HUES64 (cell line): ENCODE data around the gene OR4K1. TPM values are rescaled to one million over a fixed set of nuclear protein-coding genes. Genes with fewer than 3 reads are reported as not detected.

Experiments used
- H3K27ac ChIP-seq: 2 replicates; pipeline ENCODE4 v1.7.0; 2013; ENCODE audit warnings: low read depth, low read length, inconsistent platforms
- H3K27me3 ChIP-seq: 2 replicates; pipeline ENCODE4 v1.6.1; 2013; ENCODE audit warnings: mild to moderate bottlenecking, low read length; ENCODE audit not compliant: insufficient read depth
- H3K36me3 ChIP-seq: 2 replicates; pipeline ENCODE4 v1.6.1; 2013; ENCODE audit warnings: mild to moderate bottlenecking, low read length; ENCODE audit not compliant: insufficient read depth
- H3K4me1 ChIP-seq: 2 replicates; pipeline ENCODE4 v1.6.1; 2013; ENCODE audit warnings: mild to moderate bottlenecking, low read length, moderate library complexity; ENCODE audit not compliant: insufficient read depth
- H3K4me3 ChIP-seq: 2 replicates; pipeline ENCODE4 v1.5.1; 2013; ENCODE audit warnings: mild to moderate bottlenecking, low read length, moderate library complexity
- H3K9ac ChIP-seq: 2 replicates; pipeline ENCODE4 v1.6.1; 2013; ENCODE audit warnings: mild to moderate bottlenecking, low read depth, low read length
- H3K9me3 ChIP-seq: 2 replicates; pipeline ENCODE4 v1.6.1; 2013; ENCODE audit warnings: low read depth, low read length; ENCODE audit not compliant: insufficient read depth
- WGBS: fragments of 150-250, 120-280 bp; methylation state at CpG from one replicate; pipeline ENCODE4 v1.1.7; 2013; ENCODE audit warnings: missing lambda C conversion rate; 5-methylcytosine and 5-hydroxymethylcytosine counted together
- polyA plus RNA-seq, 2 experiments: library from polyadenylated mRNA; stranded (reverse); fragments of 50-300 nt; gene quantifications; one replicate each; pipeline ENCODE4 v1.2.3, GENCODE V29; 2013

The OR4K1 gene, protein sequence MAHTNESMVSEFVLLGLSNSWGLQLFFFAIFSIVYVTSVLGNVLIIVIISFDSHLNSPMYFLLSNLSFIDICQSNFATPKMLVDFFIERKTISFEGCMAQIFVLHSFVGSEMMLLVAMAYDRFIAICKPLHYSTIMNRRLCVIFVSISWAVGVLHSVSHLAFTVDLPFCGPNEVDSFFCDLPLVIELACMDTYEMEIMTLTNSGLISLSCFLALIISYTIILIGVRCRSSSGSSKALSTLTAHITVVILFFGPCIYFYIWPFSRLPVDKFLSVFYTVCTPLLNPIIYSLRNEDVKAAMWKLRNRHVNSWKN
- not detected for polyA plus RNA-seq (2013, experiment 1 of 2)
- polyA plus RNA-seq (2013, experiment 2 of 2), result not detected

DNA sequence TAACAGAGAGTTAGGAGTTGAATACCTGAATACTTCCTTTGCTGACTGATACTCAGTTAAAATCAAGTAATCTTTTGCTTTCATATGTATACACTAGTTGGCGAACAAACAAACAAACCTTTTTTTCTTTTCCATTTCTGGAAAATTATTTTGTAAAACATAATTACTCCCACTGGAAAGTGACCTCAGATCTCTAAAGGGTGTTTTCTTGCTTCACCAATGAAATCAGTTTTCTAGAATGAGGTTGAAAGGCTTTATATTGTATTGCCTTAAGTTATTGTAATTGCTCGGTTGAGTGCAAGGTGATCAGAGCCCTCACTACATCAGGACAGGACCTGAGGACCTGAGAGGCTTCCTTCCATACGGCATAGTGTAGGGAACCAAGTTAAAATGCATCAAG is at the start of gene OR4K1:
OR4K1 (plus strand) TSS at position 301 of the 400 bp plus-strand sequence. CDS start 4,750 bp downstream, outside the sequence.
- Histone ChIP-seq H3K9ac (no peak within 1 kb of the TSS), H3K27ac (no peak within 1 kb of the TSS), H3K4me3 (no peak within 1 kb of the TSS), H3K4me1 (no peaks in the 10 kb centered on the region), H3K9me3 (peaks cover 97% of the 10 kb centered on the region), H3K36me3 (no peaks in the 10 kb centered on the region), H3K27me3 (no peaks in the 10 kb centered on the region)
- WGBS, result 81% methylated on average over 2 of the region's 3 CpGs

DNA sequence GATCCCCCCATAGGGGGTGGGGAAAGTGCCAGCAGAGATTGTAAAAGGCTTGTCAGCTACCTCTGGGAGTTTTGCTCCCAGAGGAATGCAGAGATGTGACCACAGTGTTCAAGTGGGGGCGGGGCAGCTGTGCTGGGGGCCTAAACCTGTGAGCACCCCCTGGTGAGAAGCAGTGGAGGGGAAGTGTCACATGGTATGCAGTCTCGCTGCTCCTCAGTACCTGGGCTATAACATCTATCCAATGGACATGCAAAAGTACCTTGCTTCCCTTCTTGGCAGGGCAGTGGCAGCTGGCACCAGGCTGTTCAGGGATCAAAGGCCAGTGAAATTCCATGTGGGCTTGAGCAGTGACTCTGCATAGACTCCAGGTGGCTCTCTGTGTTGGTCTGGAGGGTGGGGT is 35.4 kb upstream of the OR4K1 start:
- Histone ChIP-seq H3K4me3 (no peak overlapping the region), H3K9me3 (peaks cover 95% of the 10 kb centered on the region), H3K4me1 (no peaks in the 10 kb centered on the region), H3K27me3 (no peaks in the 10 kb centered on the region), H3K36me3 (no peaks in the 10 kb centered on the region), H3K27ac (no peak overlapping the region), H3K9ac (no peak overlapping the region)
- 44% methylated on average over 2 of the region's 2 CpGs for WGBS

DNA sequence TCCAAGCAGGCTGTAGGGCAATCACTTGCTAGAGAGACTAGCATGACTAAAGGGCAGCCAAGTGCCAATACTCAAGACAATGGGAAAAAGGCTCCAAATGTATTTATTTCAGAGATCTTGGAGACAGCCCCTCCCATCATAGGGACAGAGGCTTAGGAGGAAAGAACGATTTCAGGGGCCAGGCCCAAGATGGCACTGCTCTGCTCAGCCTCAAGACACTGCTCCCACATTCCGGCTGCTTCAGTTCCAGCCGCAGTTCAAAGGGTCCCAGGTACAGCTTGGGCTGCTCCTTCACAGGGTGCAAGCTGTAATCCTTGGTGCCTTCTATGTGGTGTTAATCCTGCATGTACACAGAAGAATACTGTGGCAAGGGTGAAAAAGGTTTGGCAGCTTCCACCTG is 29.7 kb upstream of the OR4K1 start:
- WGBS, result 68% methylated on average over 3 of the region's 3 CpGs
- peaks cover 91% of the 10 kb centered on the region for H3K9me3 ChIP-seq
- H3K27ac ChIP-seq, result no peak overlapping the region
- no peak overlapping the region for H3K4me3 ChIP-seq
- no peaks in the 10 kb centered on the region for H3K4me1 ChIP-seq
- H3K36me3 ChIP-seq, result no peaks in the 10 kb centered on the region
- H3K27me3 ChIP-seq, result no peaks in the 10 kb centered on the region
- H3K9ac ChIP-seq, result no peak overlapping the region

DNA sequence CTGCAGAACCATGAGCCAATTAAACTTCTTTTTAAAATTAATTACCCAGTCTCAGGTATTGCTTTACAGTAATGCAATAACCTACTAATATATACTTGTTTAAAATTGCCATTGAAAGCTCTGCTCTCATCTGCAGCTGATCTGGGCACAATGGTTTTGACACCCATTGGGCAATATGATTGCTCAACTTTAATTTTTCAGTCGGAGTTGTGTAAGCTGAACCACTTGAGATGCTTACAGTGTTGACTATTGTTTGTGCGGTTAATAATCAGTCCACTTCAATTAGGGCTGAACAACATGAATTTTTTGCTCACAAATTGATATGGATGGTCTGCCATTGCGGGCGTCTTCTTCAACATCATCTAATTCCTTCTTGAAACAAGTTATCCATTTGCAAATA is 28.3 kb upstream of the OR4K1 start:
- Histone ChIP-seq H3K9ac (no peak overlapping the region), H3K27me3 (no peaks in the 10 kb centered on the region), H3K9me3 (peaks cover 91% of the 10 kb centered on the region), H3K4me1 (no peaks in the 10 kb centered on the region), H3K4me3 (no peak overlapping the region), H3K27ac (no peak overlapping the region), H3K36me3 (no peaks in the 10 kb centered on the region)
- 91% methylated on average over 4 of the region's 4 CpGs for WGBS

DNA sequence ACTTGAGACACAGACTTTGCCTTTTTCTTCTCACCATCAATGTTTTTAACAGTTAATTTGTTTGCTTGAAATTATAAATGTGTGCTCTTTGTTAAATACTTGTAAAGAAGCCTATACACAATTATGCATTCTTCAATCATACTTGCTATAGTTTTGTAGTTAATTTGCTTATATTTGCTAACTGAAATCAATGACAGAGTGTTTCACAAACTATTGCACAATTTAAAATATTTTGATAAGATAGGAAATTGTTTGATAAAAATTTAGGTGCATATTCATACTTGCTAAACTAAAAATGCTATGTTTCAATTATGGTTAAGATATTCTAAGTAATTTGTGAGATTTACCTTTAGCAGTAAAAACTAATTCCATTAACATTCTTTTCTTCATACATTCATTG is 24.1 kb upstream of the OR4K1 start:
- H3K9me3 ChIP-seq, result peaks cover 95% of the 10 kb centered on the region
- no peak overlapping the region for H3K9ac ChIP-seq
- H3K27ac ChIP-seq, result no peak overlapping the region
- H3K27me3 ChIP-seq, result no peaks in the 10 kb centered on the region
- no peaks in the 10 kb centered on the region for H3K36me3 ChIP-seq
- H3K4me3 ChIP-seq, result no peak overlapping the region
- H3K4me1 ChIP-seq, result no peaks in the 10 kb centered on the region

DNA sequence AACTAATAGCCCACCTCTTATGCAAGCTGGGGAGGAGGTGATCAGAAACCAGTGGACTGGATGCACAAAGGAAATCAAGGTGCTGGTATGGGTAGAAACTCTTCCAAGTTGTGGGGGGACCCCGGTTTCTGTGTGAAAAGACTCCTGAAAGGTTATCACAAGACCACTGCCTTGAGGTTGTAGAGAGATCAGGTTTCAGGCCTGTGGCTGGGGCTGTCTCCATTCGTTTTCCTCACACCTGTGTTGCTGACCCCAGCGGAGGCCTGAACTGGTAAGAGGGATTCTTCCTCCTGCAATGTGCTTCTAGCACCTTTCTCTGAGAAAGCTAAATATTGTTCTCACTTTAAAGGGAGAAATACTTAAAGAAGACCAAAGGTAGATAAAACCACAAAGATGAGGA is 19.6 kb upstream of the OR4K1 start:
- H3K36me3 ChIP-seq, result no peaks in the 10 kb centered on the region
- peaks cover 70% of the 10 kb centered on the region for H3K9me3 ChIP-seq
- no peak overlapping the region for H3K9ac ChIP-seq
- H3K4me3 ChIP-seq, result no peak overlapping the region
- 46% methylated on average over 3 of the region's 3 CpGs for WGBS
- H3K27ac ChIP-seq, result no peak overlapping the region
- H3K27me3 ChIP-seq, result no peaks in the 10 kb centered on the region
- H3K4me1 ChIP-seq, result no peaks in the 10 kb centered on the region

DNA sequence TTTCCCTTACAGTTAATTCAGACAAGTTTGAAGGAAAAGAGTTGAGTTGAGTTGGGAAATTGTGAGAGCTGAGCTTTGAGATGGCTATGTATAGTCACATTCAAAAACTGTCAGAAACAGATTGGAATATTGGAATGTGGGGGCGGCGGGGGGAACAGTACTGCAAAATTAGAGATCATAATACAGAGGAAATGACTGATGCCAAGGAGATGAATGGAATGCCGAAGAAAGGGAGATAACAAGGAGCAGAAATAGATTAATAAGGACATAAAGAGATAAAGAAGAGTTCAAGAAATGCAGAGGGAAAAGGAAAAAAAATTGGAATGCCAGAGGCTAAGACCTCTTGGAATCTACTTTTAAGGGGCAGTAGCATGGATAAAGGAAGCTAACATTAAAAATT is 13.5 kb upstream of the OR4K1 start:
- no peak overlapping the region for H3K9ac ChIP-seq
- H3K27me3 ChIP-seq, result no peaks in the 10 kb centered on the region
- H3K36me3 ChIP-seq, result no peaks in the 10 kb centered on the region
- peaks cover 75% of the 10 kb centered on the region for H3K9me3 ChIP-seq
- WGBS, result 83% methylated on average over 3 of the region's 3 CpGs
- no peaks in the 10 kb centered on the region for H3K4me1 ChIP-seq
- H3K27ac ChIP-seq, result no peak overlapping the region
- H3K4me3 ChIP-seq, result no peak overlapping the region

DNA sequence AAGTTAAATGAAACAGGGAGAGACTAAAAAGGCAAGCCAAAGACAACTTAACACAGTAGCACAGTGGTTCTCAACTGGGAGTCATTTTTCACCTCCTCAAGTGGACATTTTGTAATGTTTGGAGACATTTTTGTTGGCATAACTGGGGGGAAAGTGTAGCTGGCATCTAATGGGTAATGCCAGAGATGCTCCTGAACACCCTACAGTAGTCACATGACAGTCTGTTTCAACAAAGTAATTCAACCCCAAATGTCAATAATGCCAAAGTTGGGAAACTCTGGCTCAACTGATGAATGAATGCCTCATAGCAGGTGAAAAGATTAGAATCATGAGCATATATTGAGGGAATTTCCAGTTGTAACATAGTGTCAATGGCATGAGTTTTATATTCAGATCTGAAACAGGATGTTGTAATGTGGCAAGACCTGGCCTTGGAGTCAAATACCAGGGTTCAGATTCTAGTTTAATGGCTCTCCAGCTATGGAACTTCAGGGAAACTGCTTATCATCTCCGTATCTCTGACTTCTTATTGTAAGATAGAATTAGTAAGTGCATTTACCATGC is 12.7 kb upstream of the OR4K1 start:
- Histone ChIP-seq H3K27me3 (no peaks in the 10 kb centered on the region), H3K4me3 (no peak overlapping the region), H3K9me3 (peaks cover 83% of the 10 kb centered on the region), H3K36me3 (no peaks in the 10 kb centered on the region), H3K9ac (no peak overlapping the region), H3K27ac (no peak overlapping the region), H3K4me1 (no peaks in the 10 kb centered on the region)
- WGBS, result 82% methylated on average over 1 of the region's 1 CpG

DNA sequence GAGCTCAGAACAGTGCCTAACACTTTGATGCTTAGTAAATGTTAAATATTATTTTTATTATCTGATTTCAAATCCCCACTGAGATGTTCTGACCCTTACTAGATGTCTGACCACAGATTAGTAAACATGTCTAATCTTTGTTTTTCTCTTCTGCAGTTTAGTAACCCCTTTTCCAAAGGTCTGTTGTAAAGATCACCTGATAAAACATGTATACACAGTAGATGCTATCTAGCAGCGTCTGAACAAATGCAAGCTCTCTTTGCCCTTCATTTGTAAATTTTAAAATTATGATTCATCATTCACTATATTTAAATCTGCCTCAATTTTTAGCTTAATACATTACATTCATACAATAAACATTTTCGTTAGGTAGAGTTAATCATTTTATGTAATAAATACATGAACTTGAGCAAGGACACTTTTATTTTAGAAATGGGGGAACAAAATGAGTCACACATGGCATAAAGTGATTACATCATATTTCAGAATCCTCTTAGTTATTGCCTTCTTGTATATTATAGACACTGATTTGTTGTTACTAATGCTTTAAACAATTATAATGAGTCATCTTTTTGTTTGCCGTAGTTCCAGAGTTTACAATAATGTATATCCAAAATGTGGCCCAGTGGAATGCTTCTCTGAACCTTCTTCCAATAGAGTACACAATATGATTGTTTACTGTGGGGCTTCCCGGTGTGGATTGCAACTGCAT is 12.0 kb upstream of the OR4K1 start:
- H3K27ac ChIP-seq, result no peak overlapping the region
- H3K36me3 ChIP-seq, result no peaks in the 10 kb centered on the region
- H3K4me3 ChIP-seq, result no peak overlapping the region
- H3K4me1 ChIP-seq, result no peaks in the 10 kb centered on the region
- H3K27me3 ChIP-seq, result no peaks in the 10 kb centered on the region
- H3K9me3 ChIP-seq, result peaks cover 89% of the 10 kb centered on the region
- 67% methylated on average over 3 of the region's 4 CpGs for WGBS
- no peak overlapping the region for H3K9ac ChIP-seq

DNA sequence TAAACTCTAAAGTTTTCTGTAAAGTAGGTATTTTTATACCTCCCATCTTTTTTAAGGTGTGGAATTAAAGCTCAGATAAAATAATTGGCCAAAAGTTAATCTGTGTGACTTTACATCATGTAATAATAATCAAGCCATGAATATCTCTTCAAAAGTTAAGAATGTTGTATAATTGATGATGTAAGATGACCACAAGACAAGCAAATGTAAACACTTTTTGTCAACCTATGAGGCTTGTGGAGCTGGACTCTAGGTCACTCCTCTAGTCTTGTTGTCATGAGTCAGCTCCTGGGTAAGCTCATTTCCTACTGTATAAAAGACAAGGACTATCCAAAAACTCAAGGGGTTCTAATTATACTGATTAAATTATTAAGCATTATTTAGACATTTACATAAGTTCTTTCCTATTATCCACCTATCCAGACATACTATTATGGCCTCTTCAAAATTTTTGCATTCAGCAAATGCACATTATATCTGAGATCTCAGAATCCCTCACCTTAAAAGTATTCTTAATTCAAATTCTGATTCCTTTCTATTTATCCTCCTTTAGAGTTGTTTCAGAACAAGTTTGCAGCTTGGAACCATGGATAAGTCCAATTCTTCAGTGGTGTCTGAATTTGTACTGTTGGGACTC is 10.6 kb upstream of the OR4K1 start, which contains the start of gene OR4K5:
OR4K5 (plus strand) TSS at position 587 of the 637 bp plus-strand sequence; CDS start at position 587, 0 bp downstream.
- Histone ChIP-seq H3K4me3 (no peak within 1 kb of the TSS; the same call in 1 of the 2 replicates), H3K36me3 (no peaks in the 10 kb centered on the region), H3K9ac (no peak within 1 kb of the TSS), H3K9me3 (peaks cover 96% of the 10 kb centered on the region), H3K4me1 (no peaks in the 10 kb centered on the region), H3K27ac (no peak within 1 kb of the TSS), H3K27me3 (no peaks in the 10 kb centered on the region)

DNA sequence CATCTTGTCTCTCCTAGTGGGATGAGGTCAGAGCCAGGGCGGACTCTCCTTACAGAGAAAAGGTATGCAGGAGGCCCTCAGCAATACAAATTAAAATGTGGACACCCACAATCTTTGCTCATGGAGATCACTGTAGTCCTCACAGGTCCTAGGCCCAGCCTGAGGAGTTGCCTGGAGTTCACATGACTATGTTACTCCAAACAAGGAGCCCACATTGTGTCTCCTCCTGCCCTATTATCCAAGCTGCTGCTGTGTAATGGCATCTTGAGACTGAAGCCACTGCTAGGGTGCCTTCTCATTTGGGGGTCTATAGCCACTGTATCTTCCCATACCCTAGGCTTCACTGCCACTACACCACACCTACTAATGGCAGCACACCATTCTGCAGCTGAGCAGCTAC is 11.0 kb downstream of the OR4K1 start:
- Histone ChIP-seq H3K4me3 (no peak overlapping the region), H3K9ac (no peak overlapping the region), H3K36me3 (no peaks in the 10 kb centered on the region), H3K27me3 (no peaks in the 10 kb centered on the region), H3K4me1 (no peaks in the 10 kb centered on the region), H3K27ac (no peak overlapping the region), H3K9me3 (peaks cover 96% of the 10 kb centered on the region)
- 86% methylated on average over 1 of the region's 1 CpG for WGBS
